OCI-M2 (cell line): ENCODE results near the gene MAPT.
"Not testable (repeated sequence)": the region's sequence is repeated elsewhere in the genome, so short reads cannot be mapped to it uniquely, and the experiment has no call there.

ENCODE experiments used
- DNase-seq: peaks from one replicate; lab custom pipeline; 2025; ENCODE audit not compliant: unreplicated experiment; lab: John Stamatoyannopoulos, UW

The MAPT gene

GRCh38 chr17:45896803-45897693, 2.7 kb downstream of the MAPT start:
- no peak for DNase-seq

- DNase-seq: no peak
Observed at GRCh38 chr17:45900136-45900535, 5.8 kb downstream of the MAPT start.

GRCh38 chr17:45900723-45901415, 6.5 kb downstream of the MAPT start:
- DNase-seq: no peak

GRCh38 chr17:45902892-45903346, 8.6 kb downstream of the MAPT start:
- DNase-seq: no peak

- no peak for DNase-seq
Observed at GRCh38 chr17:45904866-45905265, 10.5 kb downstream of the MAPT start.

GRCh38 chr17:45905814-45906213, 11.5 kb downstream of the MAPT start:
- DNase-seq: no peak

- no peak for DNase-seq
Observed at GRCh38 chr17:45906237-45906636, 11.9 kb downstream of the MAPT start.

- DNase-seq: no peak
Observed at GRCh38 chr17:45906927-45907622, 12.7 kb downstream of the MAPT start.

GRCh38 chr17:45907750-45908395, 13.5 kb downstream of the MAPT start:
- DNase-seq: no peak

- DNase-seq: no peak
Observed at GRCh38 chr17:45908460-45908859, 14.1 kb downstream of the MAPT start.

GRCh38 chr17:45908935-45909334, 14.6 kb downstream of the MAPT start:
- DNase-seq: no peak

- no peak for DNase-seq
Observed at GRCh38 chr17:45910667-45911066, 16.3 kb downstream of the MAPT start.

GRCh38 chr17:45912319-45912718, 18.0 kb downstream of the MAPT start:
- DNase-seq: no peak

GRCh38 chr17:45913030-45913429, 18.7 kb downstream of the MAPT start:
- DNase-seq: not testable (repeated sequence)

GRCh38 chr17:45914047-45914717, 19.8 kb downstream of the MAPT start:
- no peak for DNase-seq

- DNase-seq: no peak
Observed at GRCh38 chr17:45915263-45915662, 20.9 kb downstream of the MAPT start.

- no peak for DNase-seq
Observed at GRCh38 chr17:45917081-45917480, 22.7 kb downstream of the MAPT start.

- no peak for DNase-seq
Observed at GRCh38 chr17:45918241-45918745, 23.9 kb downstream of the MAPT start.

GRCh38 chr17:45919136-45919535, 24.8 kb downstream of the MAPT start:
- DNase-seq: no peak

GRCh38 chr17:45920083-45920482, 25.7 kb downstream of the MAPT start:
- DNase-seq: no peak
